Raji (cell line): ENCODE data around the gene STARD3.

Source experiments
- POLR2A ChIP-seq: IDR thresholded peaks from 2 replicates; pipeline ENCODE4 v1.6.1; 2011; ENCODE audit warnings: low read depth, low read length, control low read depth; ENCODE audit not compliant: insufficient read depth

The STARD3 gene

GRCh38 chr17:39697961-39698360 lies 61.0 kb downstream of the STARD3 start:
- no peak for TF ChIP-seq POLR2A

DNA sequence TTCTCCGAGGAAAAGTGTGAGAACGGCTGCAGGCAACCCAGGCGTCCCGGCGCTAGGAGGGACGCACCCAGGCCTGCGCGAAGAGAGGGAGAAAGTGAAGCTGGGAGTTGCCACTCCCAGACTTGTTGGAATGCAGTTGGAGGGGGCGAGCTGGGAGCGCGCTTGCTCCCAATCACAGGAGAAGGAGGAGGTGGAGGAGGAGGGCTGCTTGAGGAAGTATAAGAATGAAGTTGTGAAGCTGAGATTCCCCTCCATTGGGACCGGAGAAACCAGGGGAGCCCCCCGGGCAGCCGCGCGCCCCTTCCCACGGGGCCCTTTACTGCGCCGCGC lies 62.8 kb downstream of the STARD3 start, which contains the start of gene ERBB2:
TSS of gene ERBB2 (plus strand) at position 247 of the 330 bp plus-strand sequence. CDS start 175 bp downstream, outside the sequence.
- TF ChIP-seq POLR2A = no peak

GRCh38 chr17:39700148-39700987 lies 63.4 kb downstream of the STARD3 start:
- no peak for TF ChIP-seq POLR2A

DNA sequence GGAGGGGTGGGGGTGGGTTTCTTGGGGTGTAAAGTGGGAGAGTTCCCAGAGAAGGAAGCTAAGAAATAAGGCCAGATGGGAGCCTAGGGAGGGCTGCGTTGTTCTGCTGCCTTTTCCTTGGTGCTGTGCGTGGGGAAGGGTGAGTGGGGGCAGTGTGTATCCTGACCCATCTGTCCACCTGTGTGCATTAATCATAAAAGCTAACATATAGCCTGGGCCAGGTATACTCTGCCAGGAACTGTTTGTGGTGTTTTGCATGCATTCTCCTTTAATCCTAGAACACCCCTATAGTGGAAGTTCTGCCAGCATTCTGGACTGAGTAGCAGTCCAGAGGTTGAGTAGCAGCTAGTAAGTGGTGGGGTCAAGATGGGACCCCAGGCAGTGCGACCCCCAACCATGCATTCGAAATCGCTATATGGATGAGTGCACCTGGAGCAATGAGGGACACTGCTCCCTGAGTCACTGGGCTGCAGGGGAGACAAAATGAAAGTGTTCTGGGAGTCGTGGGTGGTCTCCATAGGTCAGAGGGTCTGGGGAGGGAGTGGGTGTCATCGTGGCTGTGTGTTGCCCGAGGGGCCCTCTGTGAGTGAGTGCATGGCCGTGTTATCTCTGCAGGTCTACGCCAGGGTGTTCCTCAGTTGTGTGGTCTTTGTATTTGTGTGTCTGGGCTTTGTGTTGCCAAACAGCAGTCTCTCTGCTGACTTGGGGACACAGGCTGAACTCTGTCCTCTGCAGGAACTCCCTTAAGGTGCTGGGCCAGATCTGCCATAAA lies 64.3 kb downstream of the STARD3 start:
- TF ChIP-seq POLR2A = no peak

- TF ChIP-seq POLR2A = no peak
Observed at GRCh38 chr17:39701784-39702422, 65.0 kb downstream of the STARD3 start.

DNA sequence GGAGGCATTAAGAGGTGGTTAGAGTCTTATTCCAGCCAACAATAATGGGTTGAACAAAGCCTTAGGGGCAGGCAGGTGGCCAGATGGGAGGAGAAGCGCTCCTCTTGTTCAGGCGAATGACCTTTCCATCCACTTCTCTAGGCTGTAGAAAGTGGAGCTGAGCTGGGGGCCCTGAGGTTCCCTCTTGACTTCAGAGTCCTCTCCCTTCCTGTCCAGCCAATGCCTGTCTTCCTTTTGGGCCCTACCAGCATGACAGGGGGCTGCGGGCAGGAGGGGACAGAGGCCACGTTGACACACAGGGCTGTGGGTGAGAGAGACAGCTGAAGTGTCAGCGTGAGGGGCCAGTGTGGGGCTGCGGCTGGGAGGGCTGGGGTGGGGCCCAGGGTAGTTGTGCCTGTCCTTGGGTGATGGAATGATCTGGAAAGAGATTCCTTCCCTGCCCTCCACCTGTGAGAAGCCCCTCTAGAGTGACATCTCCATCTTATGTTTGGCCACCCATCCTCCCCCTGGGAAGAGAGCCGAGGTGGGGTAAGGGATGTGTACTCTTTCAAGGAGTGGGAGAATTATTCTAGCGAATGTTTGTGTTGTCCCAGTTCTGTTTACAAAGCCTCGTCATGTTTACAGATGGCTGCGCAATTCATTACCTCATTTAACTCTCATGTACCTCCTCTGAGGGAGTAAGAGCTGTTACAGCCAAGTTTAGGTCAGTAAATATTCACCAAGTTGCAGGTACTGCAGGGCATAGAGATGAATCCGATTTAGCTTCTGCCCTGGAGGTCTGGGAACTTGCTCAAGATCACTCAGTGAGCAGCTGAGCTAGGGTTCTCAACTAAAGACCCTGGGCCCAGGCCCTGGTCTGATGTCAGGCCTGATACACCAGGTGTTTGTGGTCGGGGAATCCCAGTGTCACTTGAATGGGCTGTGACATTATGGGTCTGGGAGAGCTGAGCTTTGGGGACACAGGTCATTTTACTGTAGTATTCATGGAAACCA lies 66.3 kb downstream of the STARD3 start:
- no peak for TF ChIP-seq POLR2A

GRCh38 chr17:39703913-39704312 lies 67.0 kb downstream of the STARD3 start:
- no peak for TF ChIP-seq POLR2A

- TF ChIP-seq POLR2A = no peak
Observed at GRCh38 chr17:39704821-39705551, 68.0 kb downstream of the STARD3 start.

DNA sequence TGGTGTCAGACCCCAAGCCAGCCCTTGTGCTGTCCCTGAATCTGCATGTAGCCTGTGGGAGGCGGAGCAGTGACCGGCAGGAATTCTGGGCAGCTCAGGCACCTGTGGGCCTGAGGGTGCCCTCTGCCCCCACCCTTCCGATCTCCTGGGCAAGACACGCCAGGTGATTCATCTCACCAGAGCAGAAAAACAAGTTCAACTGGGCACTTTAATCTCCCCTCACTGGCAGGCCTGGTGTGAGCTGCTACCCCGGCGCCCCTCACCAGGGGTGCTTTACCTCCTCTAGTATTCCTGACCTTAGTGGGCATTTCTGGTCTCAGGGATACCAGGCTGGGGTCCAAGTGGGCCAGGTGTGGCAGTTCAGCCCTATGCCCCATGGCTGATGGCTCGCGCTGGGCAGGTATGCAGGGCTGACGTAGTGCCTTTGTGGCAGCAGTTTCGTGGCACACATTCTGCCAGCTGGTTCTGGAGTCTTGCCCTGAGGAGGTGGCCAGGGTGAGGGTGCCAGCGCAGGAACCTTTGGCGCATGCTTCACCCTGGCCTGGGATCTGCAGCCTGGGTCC lies 68.9 kb downstream of the STARD3 start:
- no peak for TF ChIP-seq POLR2A

DNA sequence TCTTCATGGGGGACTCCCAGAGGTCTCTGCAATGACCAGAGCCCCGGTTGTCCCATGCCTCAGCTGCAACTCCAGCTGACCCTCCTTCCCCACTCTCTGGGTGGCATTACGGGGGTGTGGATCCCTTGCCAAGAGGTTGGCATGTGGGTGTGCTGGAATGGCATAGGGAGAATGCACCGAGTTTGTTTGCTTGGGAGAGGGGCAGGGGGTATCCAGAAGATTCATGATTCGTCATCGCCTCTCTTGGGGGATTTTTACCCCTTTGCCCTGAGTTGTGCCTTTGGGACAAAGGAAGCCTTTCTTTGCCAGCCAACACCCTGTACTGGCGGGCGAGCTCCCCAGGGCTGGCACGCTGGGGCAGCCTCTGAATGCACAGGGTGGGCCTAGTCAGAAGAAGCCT lies 69.4 kb downstream of the STARD3 start:
- TF ChIP-seq POLR2A = no peak

DNA sequence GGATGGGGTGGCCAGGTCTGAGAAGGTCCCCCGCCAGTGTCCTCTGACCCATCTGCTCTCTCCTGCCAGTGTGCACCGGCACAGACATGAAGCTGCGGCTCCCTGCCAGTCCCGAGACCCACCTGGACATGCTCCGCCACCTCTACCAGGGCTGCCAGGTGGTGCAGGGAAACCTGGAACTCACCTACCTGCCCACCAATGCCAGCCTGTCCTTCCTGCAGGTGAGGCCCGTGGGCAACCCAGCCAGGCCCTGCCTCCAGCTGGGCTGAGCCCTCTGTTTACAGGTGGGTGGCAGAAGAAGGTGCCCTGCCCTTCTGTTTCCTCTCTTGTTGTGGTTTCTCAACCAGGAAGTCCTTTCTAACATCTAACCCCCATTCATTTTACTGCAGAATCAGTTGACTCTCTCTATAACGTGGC lies 70.0 kb downstream of the STARD3 start:
- no peak for TF ChIP-seq POLR2A

DNA sequence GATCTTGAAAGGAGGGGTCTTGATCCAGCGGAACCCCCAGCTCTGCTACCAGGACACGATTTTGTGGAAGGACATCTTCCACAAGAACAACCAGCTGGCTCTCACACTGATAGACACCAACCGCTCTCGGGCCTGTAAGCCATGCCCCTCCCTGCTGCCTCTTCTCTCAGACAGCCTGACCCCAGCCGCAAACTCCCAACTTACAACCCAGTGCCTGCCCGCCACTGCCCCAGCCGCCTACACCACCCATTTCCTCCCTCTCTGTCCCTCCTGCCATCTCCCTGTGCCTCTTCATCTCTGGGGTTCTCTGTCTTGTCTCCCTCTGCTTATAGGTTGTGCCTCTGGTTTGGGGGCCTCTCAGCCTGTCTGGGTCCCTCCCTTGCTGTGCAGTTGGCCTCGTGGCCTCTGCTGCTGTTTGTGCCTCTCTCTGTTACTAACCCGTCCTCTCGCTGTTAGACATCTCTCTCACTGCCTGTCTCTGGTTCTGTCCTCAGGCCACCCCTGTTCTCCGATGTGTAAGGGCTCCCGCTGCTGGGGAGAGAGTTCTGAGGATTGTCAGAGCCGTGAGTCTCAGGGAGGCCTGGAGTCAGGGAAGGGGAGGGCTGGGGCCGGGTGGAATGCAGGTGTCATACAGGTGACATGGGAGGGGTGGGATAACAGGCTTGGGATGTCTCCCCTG lies 72.5 kb downstream of the STARD3 start:
- TF ChIP-seq POLR2A = no peak

DNA sequence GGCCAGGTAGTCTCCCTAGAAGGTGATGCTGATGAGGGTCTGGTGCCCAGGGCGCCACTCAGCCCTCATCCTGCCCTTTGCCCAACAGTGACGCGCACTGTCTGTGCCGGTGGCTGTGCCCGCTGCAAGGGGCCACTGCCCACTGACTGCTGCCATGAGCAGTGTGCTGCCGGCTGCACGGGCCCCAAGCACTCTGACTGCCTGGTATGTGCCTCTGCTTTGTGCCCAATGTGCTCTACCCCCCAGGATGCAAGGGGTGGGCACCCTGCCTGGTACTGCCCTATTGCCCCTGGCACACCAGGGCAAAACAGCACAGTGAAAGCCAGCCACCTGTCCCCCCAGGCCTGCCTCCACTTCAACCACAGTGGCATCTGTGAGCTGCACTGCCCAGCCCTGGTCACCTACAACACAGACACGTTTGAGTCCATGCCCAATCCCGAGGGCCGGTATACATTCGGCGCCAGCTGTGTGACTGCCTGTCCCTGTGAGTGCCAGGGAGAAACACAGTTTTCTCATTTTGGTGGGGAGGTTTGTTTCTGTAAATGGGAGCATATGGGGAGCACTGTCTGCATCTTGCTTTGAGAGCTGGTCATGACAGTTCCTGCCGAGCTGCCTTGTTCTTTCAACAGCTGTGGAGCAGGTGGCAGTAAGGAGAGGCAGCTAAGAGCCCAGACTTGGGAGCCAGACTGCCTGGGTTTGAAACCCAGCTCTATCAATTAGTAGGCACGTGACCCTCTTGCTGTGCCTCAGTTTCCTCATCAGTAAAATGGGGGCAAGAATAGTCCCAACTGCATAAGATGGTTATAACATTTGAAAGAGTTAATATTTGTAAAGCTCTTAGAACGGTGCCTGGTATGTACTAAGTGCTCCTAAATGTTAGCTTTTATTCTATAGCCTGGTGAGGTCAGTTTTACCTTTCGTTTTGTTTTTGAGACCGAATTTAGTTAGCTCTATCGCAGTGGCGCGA lies 73.3 kb downstream of the STARD3 start:
- no peak for TF ChIP-seq POLR2A
